NCI-H1694 treated with DMSO at 0.1 percent for 48 hours (cell line): ENCODE results near the gene CCDC117.

Experiments
- DNase-seq: peaks from one replicate; lab custom pipeline; 2025; lab: John Stamatoyannopoulos, UW

Gene CCDC117

GRCh38 chr22:28769394-28770085, 3.0 kb upstream of the CCDC117 start:
- no peak for DNase-seq

- DNase-seq = no peak
These were observed 1.2 kb upstream of the CCDC117 start for GRCh38 chr22:28771195-28771791.

GRCh38 chr22:28773461-28773867, 969 bp downstream of the CCDC117 start:
- DNase-seq = no peak

GRCh38 chr22:28774378-28774777, 1.9 kb downstream of the CCDC117 start:
- no peak for DNase-seq

- no peak for DNase-seq
These were observed 7.3 kb downstream of the CCDC117 start for GRCh38 chr22:28779833-28780232.

- no peak for DNase-seq
These were observed 7.8 kb downstream of the CCDC117 start for GRCh38 chr22:28780296-28780695.

- DNase-seq = no peak
These were observed 11.5 kb downstream of the CCDC117 start for GRCh38 chr22:28783786-28784671.

- DNase-seq = no peak
These were observed 16.1 kb downstream of the CCDC117 start for GRCh38 chr22:28788601-28789000.

GRCh38 chr22:28791124-28791523, 18.6 kb downstream of the CCDC117 start:
- DNase-seq = no peak

- DNase-seq = no peak
These were observed 19.5 kb downstream of the CCDC117 start for GRCh38 chr22:28791841-28792490.

GRCh38 chr22:28792491-28793383, 20.2 kb downstream of the CCDC117 start:
- DNase-seq = no peak

GRCh38 chr22:28793976-28794584, 21.6 kb downstream of the CCDC117 start:
- DNase-seq = no peak

GRCh38 chr22:28795071-28795693, 22.7 kb downstream of the CCDC117 start:
- DNase-seq = no peak

GRCh38 chr22:28795932-28796856, 23.7 kb downstream of the CCDC117 start:
- no peak for DNase-seq

GRCh38 chr22:28798810-28799605, 26.5 kb downstream of the CCDC117 start:
- no peak for DNase-seq

- DNase-seq = no peak
These were observed 27.3 kb downstream of the CCDC117 start for GRCh38 chr22:28799606-28800307.

- DNase-seq = peak; percentile 49
These were observed 28.0 kb downstream of the CCDC117 start, which contains the start of gene XBP1 for GRCh38 chr22:28800308-28801041. Gene XBP1 (minus strand): TSS chr22:28800569.
